H1 (cell line): ENCODE measurements around the gene POLR2F. TPM values are rescaled to one million over a fixed set of nuclear protein-coding genes. Genes with fewer than 3 reads are reported as not detected.
"Not testable (repeated sequence)": the region's sequence is repeated elsewhere in the genome, so short reads cannot be mapped to it uniquely, and the experiment has no call there.

Experiments
- CTCF ChIA-PET: fragments of 300-600 bp; sonication (Branson Sonifier 250); formaldehyde crosslinking; loops from one replicate; lab custom pipeline; 2021; ENCODE audit not compliant: partially characterized antibody; lab: Charles Lee
- POLR2A ChIA-PET: fragments of 300-600 bp; sonication (Branson Sonifier 250); formaldehyde crosslinking; loops from one replicate; lab custom pipeline; 2021; ENCODE audit warnings: inconsistent platforms; ENCODE audit not compliant: partially characterized antibody; lab: Charles Lee
- DNase-seq, 2 experiments: peaks; one replicate each; pipeline versions ENCODE4 v3.0.0 to v3.0.0-alpha.2; 2010 to 2022; ENCODE audit warnings: low spot score in 2 of 2, low read depth in 1 of 2, mixed read lengths in 1 of 2
- FAIRE-seq: peaks from 2 replicates; lab custom pipeline; 2011; peaks lifted over from hg19 to GRCh38; lab: Jason Lieb, UNC
- H2AFZ ChIP-seq: 2 replicates; pipeline ENCODE4 v1.8.1; 2012; ENCODE audit warnings: low read length, inconsistent platforms
- H2AK5ac ChIP-seq: 2 replicates; pipeline ENCODE4 v1.6.1; 2013; ENCODE audit warnings: low read depth, low read length
- H2BK120ac ChIP-seq: replicated peaks from 2 replicates; pipeline ENCODE3; 2013; ENCODE audit warnings: low read depth, low read length, inconsistent platforms
- H2BK12ac ChIP-seq: 2 replicates; pipeline ENCODE4 v1.6.1; 2013; ENCODE audit warnings: low read depth, low read length
- H2BK15ac ChIP-seq: 2 replicates; pipeline ENCODE4 v1.6.1; 2013; ENCODE audit warnings: low read length
- H2BK20ac ChIP-seq: 2 replicates; pipeline ENCODE4 v1.6.1; 2013; ENCODE audit warnings: low read length
- H2BK5ac ChIP-seq: 2 replicates; pipeline ENCODE4 v1.6.1; 2013; ENCODE audit warnings: low read depth, low read length
- H3K14ac ChIP-seq: 2 replicates; pipeline ENCODE4 v1.6.1; 2013; ENCODE audit warnings: inconsistent platforms; ENCODE audit not compliant: insufficient read length
- H3K18ac ChIP-seq: 2 replicates; pipeline ENCODE4 v1.6.1; 2013; ENCODE audit warnings: low read length; ENCODE audit errors: extremely low read depth
- H3K23ac ChIP-seq: 2 replicates; pipeline ENCODE4 v1.6.1; 2013; ENCODE audit warnings: inconsistent platforms; ENCODE audit not compliant: insufficient read length
- H3K23me2 ChIP-seq: 2 replicates; pipeline ENCODE4 v1.6.1; 2013; ENCODE audit warnings: low read depth, low read length
- H3K27ac ChIP-seq: 2 replicates; pipeline ENCODE4 v1.6.1; 2011; ENCODE audit warnings: low read depth, low read length, inconsistent platforms
- H3K27me3 ChIP-seq, 4 experiments: replicated peaks in 1 of 4; 1 replicate in 1 of 4; 2 replicates in 3 of 4; pipeline versions ENCODE4 v1.6.1 to v1.8.1; 2011 to 2013; ENCODE audit warnings: low read length in 3 of 4, mild to moderate bottlenecking in 3 of 4, inconsistent platforms in 2 of 4, mixed read lengths in 2 of 4, moderate library complexity in 1 of 4; ENCODE audit not compliant: control insufficient read depth in 3 of 4, insufficient read depth in 3 of 4; ENCODE audit errors: extremely low read depth in 1 of 4
- H3K36me3 ChIP-seq, 4 experiments: 2 replicates each; pipeline versions ENCODE4 v1.6.1 to v1.8.1; 2011 to 2013; ENCODE audit warnings: mild to moderate bottlenecking in 4 of 4, low read length in 3 of 4, moderate library complexity in 2 of 4, control low read depth in 1 of 4, inconsistent platforms in 1 of 4; ENCODE audit not compliant: insufficient read depth in 4 of 4, control insufficient read depth in 2 of 4
- H3K4ac ChIP-seq: replicated peaks from 2 replicates; pipeline ENCODE3; 2013; ENCODE audit warnings: low read length, low read depth, mixed read lengths, inconsistent platforms; ENCODE audit not compliant: insufficient read length
- H3K4me1 ChIP-seq, 4 experiments: replicated peaks in 1 of 4; 1 replicate in 1 of 4; 2 replicates in 3 of 4; pipeline versions ENCODE4 v1.6.1 to v1.8.1; 2011 to 2013; ENCODE audit warnings: low read length in 3 of 4, inconsistent platforms in 2 of 4, mixed read lengths in 1 of 4; ENCODE audit not compliant: insufficient read depth in 4 of 4, control insufficient read depth in 3 of 4
- H3K4me2 ChIP-seq, 2 experiments: 2 replicates each; pipeline versions ENCODE4 v1.6.1 to v1.8.1; 2011 to 2013; ENCODE audit warnings: low read depth in 2 of 2, low read length in 2 of 2, control low read depth in 1 of 2, inconsistent platforms in 1 of 2, mild to moderate bottlenecking in 1 of 2; ENCODE audit not compliant: insufficient read depth in 1 of 2
- H3K4me3 ChIP-seq, 4 experiments: fragments of 200-600, 300-600 bp in 1 of 4; sonication (generic), shearing (Covaris generic), sonication (Bioruptor Twin) in 1 of 4; 2 replicates each; pipeline versions ENCODE4 v1.5.1 to v1.8.1; 2011 to 2016; ENCODE audit warnings: low read length in 4 of 4, low read depth in 3 of 4, control low read depth in 2 of 4, inconsistent platforms in 2 of 4, mild to moderate bottlenecking in 2 of 4, mixed read lengths in 1 of 4, moderate library complexity in 1 of 4; ENCODE audit not compliant: insufficient read depth in 2 of 4; ENCODE audit errors: extremely low read depth in 1 of 4
- H3K56ac ChIP-seq: replicated peaks from 2 replicates; pipeline ENCODE3; 2013; ENCODE audit warnings: low read depth, mild to moderate bottlenecking, mixed read lengths, low read length, inconsistent platforms; ENCODE audit not compliant: insufficient read length
- H3K79me1 ChIP-seq: 2 replicates; pipeline ENCODE4 v1.6.1; 2013; ENCODE audit warnings: low read depth, low read length, control low read depth
- H3K79me2 ChIP-seq, 2 experiments: 2 replicates each; pipeline versions ENCODE4 v1.6.1 to v1.8.1; 2012 to 2013; ENCODE audit warnings: low read length in 2 of 2, mild to moderate bottlenecking in 2 of 2, inconsistent platforms in 1 of 2; ENCODE audit not compliant: insufficient read depth in 2 of 2, control insufficient read depth in 1 of 2
- H3K9ac ChIP-seq, 4 experiments: replicated peaks in 1 of 4; 1 replicate in 1 of 4; 2 replicates in 3 of 4; pipeline versions ENCODE4 v1.6.1 to v1.8.1; 2011 to 2013; ENCODE audit warnings: low read depth in 3 of 4, low read length in 3 of 4, control low read depth in 2 of 4, mild to moderate bottlenecking in 2 of 4, moderate library complexity in 2 of 4, inconsistent platforms in 1 of 4; ENCODE audit errors: extremely low read depth in 1 of 4
- H3K9me3 ChIP-seq, 2 experiments: 2 replicates each; pipeline versions ENCODE4 v1.6.1 to v1.8.1; 2012 to 2013; ENCODE audit warnings: mild to moderate bottlenecking in 2 of 2, moderate library complexity in 2 of 2, control low read depth in 1 of 2, inconsistent platforms in 1 of 2, low read depth in 1 of 2, low read length in 1 of 2, mixed read lengths in 1 of 2; ENCODE audit not compliant: insufficient read depth in 2 of 2
- H4K20me1 ChIP-seq, 2 experiments: replicated peaks in 1 of 2; 2 replicates each; pipeline versions ENCODE3 to v1.8.1; 2011 to 2013; ENCODE audit warnings: inconsistent platforms in 2 of 2, low read length in 2 of 2, mild to moderate bottlenecking in 1 of 2; ENCODE audit not compliant: insufficient read depth in 2 of 2, control insufficient read depth in 1 of 2
- H4K5ac ChIP-seq: 2 replicates; pipeline ENCODE4 v1.6.1; 2013; ENCODE audit warnings: low read length, low read depth, mixed read lengths, inconsistent platforms; ENCODE audit not compliant: insufficient read length
- H4K8ac ChIP-seq: 2 replicates; pipeline ENCODE4 v1.8.0; 2013; ENCODE audit warnings: mild to moderate bottlenecking, moderate library complexity, low read length, inconsistent platforms; ENCODE audit not compliant: insufficient read depth; ENCODE audit errors: extremely low read depth
- H4K91ac ChIP-seq: replicated peaks from 2 replicates; pipeline ENCODE3; 2013; ENCODE audit warnings: low read length, mixed read lengths, inconsistent platforms; ENCODE audit not compliant: insufficient read length
- NANOG ChIP-seq: IDR thresholded peaks from 2 replicates; pipeline ENCODE4 v1.6.1; 2011; ENCODE audit warnings: low read length, low read depth, mild to moderate bottlenecking, inconsistent platforms; ENCODE audit not compliant: insufficient read depth, poor library complexity, severe bottlenecking
- RAD21 ChIP-seq, 2 experiments: IDR thresholded peaks in 1 of 2; conservative IDR thresholded peaks in 1 of 2; 2 replicates each; pipeline ENCODE4 v1.6.1; 2011; ENCODE audit warnings: low read depth in 2 of 2, low read length in 2 of 2, improper control_type of control experiment in 1 of 2, inconsistent platforms in 1 of 2, mild to moderate bottlenecking in 1 of 2, moderate library complexity in 1 of 2
- TEAD4 ChIP-seq: IDR thresholded peaks from 2 replicates; pipeline ENCODE4 v1.6.1; 2012; ENCODE audit warnings: low read depth, low read length, inconsistent platforms, mixed read lengths
- ZNF274 ChIP-seq: IDR thresholded peaks from 2 replicates; pipeline ENCODE4 v1.7.0; 2012; ENCODE audit warnings: low read length, borderline replicate concordance; ENCODE audit errors: extremely low read depth
- WGBS, 2 experiments: shearing (Covaris generic) in 1 of 2; methylation state at CpG; one replicate each; pipeline versions ENCODE4 v1.1.6 to v1.1.7; 2013 to 2015; ENCODE audit warnings: low lambda C conversion rate in 2 of 2, mixed read lengths in 2 of 2, inconsistent platforms in 1 of 2, low coverage in 1 of 2, missing lambda C conversion rate in 1 of 2; ENCODE audit not compliant: insufficient replicate concordance in 2 of 2, insufficient coverage in 1 of 2, insufficient read length in 1 of 2; ENCODE audit errors: extremely low coverage in 1 of 2, missing lambda C conversion rate in 1 of 2; 5-methylcytosine and 5-hydroxymethylcytosine counted together
- polyA plus RNA-seq, 7 experiments: library from polyadenylated mRNA; depleted of rRNA in 3 of 7; stranded (reverse) in 5 of 7; unstranded in 2 of 7; fragments of >200 nt in 5 of 7; fragments of 200-250 nt in 2 of 7; gene quantifications; 1 replicate in 5 of 7; 2 replicates in 1 of 7; 4 replicates in 1 of 7; pipeline versions ENCODE4 v1.2.1 to v1.2.3, GENCODE V29; 2011 to 2013; ENCODE audit warnings: missing spikeins in 2 of 7, mixed read lengths in 2 of 7
- total RNA-seq: library from RNA; stranded (reverse); fragmentation: NEBNext Ultra II Directional; extraction: Animal tissue kit (Norgen Biotek cat#: 25700); gene quantifications from 2 replicates; pipeline ENCODE4 v1.2.1, GENCODE V29; 2021

The POLR2F gene
- total and polyA plus RNA-seq, 2 of the 8 experiments (the other 6 are each of a cell fraction or from before 2014, with no cell fraction given), result 150 to 176 TPM

GRCh38 chr22:37975153-37975552, 21.7 kb downstream of the POLR2F start (continued):
- TF ChIP-seq ZNF274, result no peak
- TF ChIP-seq TEAD4, result no peak
- TF ChIP-seq RAD21 (IDR thresholded peaks at IDR 0.05 in 1 of 2, conservative IDR thresholded peaks at IDR 0.05 in 1 of 2; ENCODE audit: low read depth in 2 of 2, low read length in 2 of 2), result no peak
- TF ChIP-seq NANOG, result no peak

GRCh38 chr22:37976022-37976421, 22.5 kb downstream of the POLR2F start:
- H3K27ac ChIP-seq, result not testable (repeated sequence)

More at GRCh38 chr22:37976022-37976421, 22.5 kb downstream of the POLR2F start:
- H3K23ac ChIP-seq, H3K56ac ChIP-seq, H4K8ac ChIP-seq, H2BK15ac ChIP-seq, H3K14ac ChIP-seq, H4K20me1 ChIP-seq, H2AFZ ChIP-seq, FAIRE-seq, H2BK12ac ChIP-seq, H3K4ac ChIP-seq, H2AK5ac ChIP-seq, H3K79me2 ChIP-seq, H3K27me3 ChIP-seq, H2BK5ac ChIP-seq, H3K4me2 ChIP-seq, H3K18ac ChIP-seq, H3K23me2 ChIP-seq, DNase-seq, H3K4me3 ChIP-seq, H3K36me3 ChIP-seq, H3K9ac ChIP-seq, H3K79me1 ChIP-seq, H4K91ac ChIP-seq, H3K9me3 ChIP-seq, H2BK120ac ChIP-seq, H2BK20ac ChIP-seq, H4K5ac ChIP-seq: not testable (repeated sequence)
- ChIA-PET POLR2A (interaction anchor here (0.9 to 1.5 kb wide), 3 partner anchors 10 to 23 kb away, joined by 3 to 6 read pairs (median 3); partner anchors contain the start of genes C22orf23 and POLR2F), CTCF (interaction anchor here (0.8 to 4.8 kb wide), 2 partner anchors 10 to 121 kb away, joined by 3 to 27 read pairs; no protein-coding TSS in a partner anchor)
- WGBS, 2 experiments, result 86% methylated on average over 8 of the region's 8 CpGs; no CpG with 5 or more reads in 1 of the 2 experiments
- H3K4me1 ChIP-seq, result peaks cover 8 to 19% (median 14%) of the 10 kb centered on the region in 4 experiments
